Measurements from ENCODE around the gene DEFB112.

Gene DEFB112

GRCh38 chr6:50049829-50050228 is at the start of gene DEFB112:
DEFB112 (minus strand) TSS chr6:50049929; CDS start chr6:50049869, 60 bp downstream.
- no peak for TF ChIP-seq CTCF (IDR thresholded peaks at IDR 0.05; ENCODE audit: low read depth, low read length)
- in situ Hi-C loops (cut with HindIII; ENCODE audit: low sequenced_read_pairs) = no loop called here
- no peak for DNase-seq (ENCODE audit: low read depth, low spot score)
- H3K4me3 ChIP-seq (ENCODE audit: low read depth, low read length) = no peak within 1 kb of the TSS

- in situ Hi-C loops (cut with HindIII; ENCODE audit: low sequenced_read_pairs) = no loop called here
- TF ChIP-seq CTCF (IDR thresholded peaks at IDR 0.05; ENCODE audit: low read depth, low read length) = no peak
- DNase-seq (ENCODE audit: low read depth, low spot score) = no peak
- no peak overlapping the region for H3K4me3 ChIP-seq (ENCODE audit: low read depth, low read length)
These were observed 48.9 kb upstream of the DEFB112 start for GRCh38 chr6:50098641-50098993.

- no peak for DNase-seq (ENCODE audit: low read depth, low spot score)
- in situ Hi-C loops (cut with HindIII; ENCODE audit: low sequenced_read_pairs) = no loop called here
- no peak overlapping the region for H3K4me3 ChIP-seq (ENCODE audit: low read depth, low read length)
- TF ChIP-seq CTCF (IDR thresholded peaks at IDR 0.05; ENCODE audit: low read depth, low read length) = no peak
These were observed 48.4 kb upstream of the DEFB112 start for GRCh38 chr6:50097966-50098640.

- TF ChIP-seq CTCF (IDR thresholded peaks at IDR 0.05; ENCODE audit: low read depth, low read length) = no peak
- H3K4me3 ChIP-seq (ENCODE audit: low read depth, low read length) = no peak overlapping the region
- DNase-seq (ENCODE audit: low read depth, low spot score) = no peak
- in situ Hi-C loops (cut with HindIII; ENCODE audit: low sequenced_read_pairs) = no loop called here
These were observed 46.6 kb upstream of the DEFB112 start for GRCh38 chr6:50096296-50096695.

GRCh38 chr6:50093938-50094272 is 44.2 kb upstream of the DEFB112 start:
- no peak overlapping the region for H3K4me3 ChIP-seq (ENCODE audit: low read depth, low read length)
- TF ChIP-seq CTCF (IDR thresholded peaks at IDR 0.05; ENCODE audit: low read depth, low read length) = no peak
- in situ Hi-C loops (cut with HindIII; ENCODE audit: low sequenced_read_pairs) = no loop called here
- DNase-seq (ENCODE audit: low read depth, low spot score) = no peak

GRCh38 chr6:50093116-50093937 is 43.6 kb upstream of the DEFB112 start:
- in situ Hi-C loops (cut with HindIII; ENCODE audit: low sequenced_read_pairs) = no loop called here
- TF ChIP-seq CTCF (IDR thresholded peaks at IDR 0.05; ENCODE audit: low read depth, low read length) = no peak
- no peak for DNase-seq (ENCODE audit: low read depth, low spot score)
- no peak overlapping the region for H3K4me3 ChIP-seq (ENCODE audit: low read depth, low read length)
